Measurements from ENCODE around the gene LRRC32.

DNA sequence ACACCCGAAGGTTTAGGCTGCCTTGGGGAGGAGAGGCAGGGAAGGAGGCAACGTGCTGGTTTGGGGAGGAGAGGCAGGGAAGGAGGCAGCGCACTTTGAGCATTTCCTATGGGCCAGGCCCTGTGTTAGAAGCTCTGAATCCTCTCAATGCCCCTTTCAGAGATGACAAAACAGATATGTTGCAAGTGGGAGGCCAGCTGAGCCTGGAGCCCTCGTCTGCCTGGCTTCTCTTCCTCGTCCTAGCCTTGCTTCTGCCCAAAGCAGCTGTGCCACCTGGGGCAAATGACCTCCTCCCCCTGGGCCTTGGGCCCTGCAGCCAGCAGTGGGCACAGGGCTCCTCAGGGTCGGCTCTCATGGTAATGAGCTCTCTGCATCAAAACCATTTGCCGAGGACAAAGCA is 15.3 kb upstream of the LRRC32 start:
- TF ChIP-seq, protein P1, sequence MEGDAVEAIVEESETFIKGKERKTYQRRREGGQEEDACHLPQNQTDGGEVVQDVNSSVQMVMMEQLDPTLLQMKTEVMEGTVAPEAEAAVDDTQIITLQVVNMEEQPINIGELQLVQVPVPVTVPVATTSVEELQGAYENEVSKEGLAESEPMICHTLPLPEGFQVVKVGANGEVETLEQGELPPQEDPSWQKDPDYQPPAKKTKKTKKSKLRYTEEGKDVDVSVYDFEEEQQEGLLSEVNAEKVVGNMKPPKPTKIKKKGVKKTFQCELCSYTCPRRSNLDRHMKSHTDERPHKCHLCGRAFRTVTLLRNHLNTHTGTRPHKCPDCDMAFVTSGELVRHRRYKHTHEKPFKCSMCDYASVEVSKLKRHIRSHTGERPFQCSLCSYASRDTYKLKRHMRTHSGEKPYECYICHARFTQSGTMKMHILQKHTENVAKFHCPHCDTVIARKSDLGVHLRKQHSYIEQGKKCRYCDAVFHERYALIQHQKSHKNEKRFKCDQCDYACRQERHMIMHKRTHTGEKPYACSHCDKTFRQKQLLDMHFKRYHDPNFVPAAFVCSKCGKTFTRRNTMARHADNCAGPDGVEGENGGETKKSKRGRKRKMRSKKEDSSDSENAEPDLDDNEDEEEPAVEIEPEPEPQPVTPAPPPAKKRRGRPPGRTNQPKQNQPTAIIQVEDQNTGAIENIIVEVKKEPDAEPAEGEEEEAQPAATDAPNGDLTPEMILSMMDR (IDR thresholded peaks at IDR 0.05 in 2 of 3, conservative IDR thresholded peaks at IDR 0.05 in 1 of 3; ENCODE audit: insufficient read depth in 2 of 3, low read depth in 1 of 3, low read length in 3 of 3), result no peak
- no peak for TF ChIP-seq NFE2L1 (tag; IDR thresholded peaks at IDR 0.05; ENCODE audit: borderline replicate concordance, low read depth)
- TF ChIP-seq, protein P2, sequence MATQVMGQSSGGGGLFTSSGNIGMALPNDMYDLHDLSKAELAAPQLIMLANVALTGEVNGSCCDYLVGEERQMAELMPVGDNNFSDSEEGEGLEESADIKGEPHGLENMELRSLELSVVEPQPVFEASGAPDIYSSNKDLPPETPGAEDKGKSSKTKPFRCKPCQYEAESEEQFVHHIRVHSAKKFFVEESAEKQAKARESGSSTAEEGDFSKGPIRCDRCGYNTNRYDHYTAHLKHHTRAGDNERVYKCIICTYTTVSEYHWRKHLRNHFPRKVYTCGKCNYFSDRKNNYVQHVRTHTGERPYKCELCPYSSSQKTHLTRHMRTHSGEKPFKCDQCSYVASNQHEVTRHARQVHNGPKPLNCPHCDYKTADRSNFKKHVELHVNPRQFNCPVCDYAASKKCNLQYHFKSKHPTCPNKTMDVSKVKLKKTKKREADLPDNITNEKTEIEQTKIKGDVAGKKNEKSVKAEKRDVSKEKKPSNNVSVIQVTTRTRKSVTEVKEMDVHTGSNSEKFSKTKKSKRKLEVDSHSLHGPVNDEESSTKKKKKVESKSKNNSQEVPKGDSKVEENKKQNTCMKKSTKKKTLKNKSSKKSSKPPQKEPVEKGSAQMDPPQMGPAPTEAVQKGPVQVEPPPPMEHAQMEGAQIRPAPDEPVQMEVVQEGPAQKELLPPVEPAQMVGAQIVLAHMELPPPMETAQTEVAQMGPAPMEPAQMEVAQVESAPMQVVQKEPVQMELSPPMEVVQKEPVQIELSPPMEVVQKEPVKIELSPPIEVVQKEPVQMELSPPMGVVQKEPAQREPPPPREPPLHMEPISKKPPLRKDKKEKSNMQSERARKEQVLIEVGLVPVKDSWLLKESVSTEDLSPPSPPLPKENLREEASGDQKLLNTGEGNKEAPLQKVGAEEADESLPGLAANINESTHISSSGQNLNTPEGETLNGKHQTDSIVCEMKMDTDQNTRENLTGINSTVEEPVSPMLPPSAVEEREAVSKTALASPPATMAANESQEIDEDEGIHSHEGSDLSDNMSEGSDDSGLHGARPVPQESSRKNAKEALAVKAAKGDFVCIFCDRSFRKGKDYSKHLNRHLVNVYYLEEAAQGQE (IDR thresholded peaks at IDR 0.05; ENCODE audit: borderline replicate concordance), result no peak
- TF ChIP-seq, protein P2 (CRISPR knock-in tag; IDR thresholded peaks at IDR 0.05; ENCODE audit: low read depth), result no peak
- no peak for TF ChIP-seq ZNF785 (CRISPR knock-in tag; IDR thresholded peaks at IDR 0.05)
- no peak for TF ChIP-seq EP300 (IDR thresholded peaks at IDR 0.05; ENCODE audit: low read length)
- TF ChIP-seq HMGN3 (IDR thresholded peaks at IDR 0.05; ENCODE audit: borderline replicate concordance, extremely low read depth, insufficient read length, low read depth, low read length), result no peak
